ENCODE results near the gene RPL5. TPM values are rescaled to one million over a fixed set of nuclear protein-coding genes. Genes with fewer than 3 reads are reported as not detected.

The RPL5 gene
- total and polyA plus RNA-seq, 2 of the 4 experiments (the other 2 are of a cell fraction) = 1,406 to 1,679 TPM

- Histone ChIP-seq H4K5ac (ENCODE audit: low read depth, low read length) (no peak overlapping the region), H3K4me1 (ENCODE audit: control insufficient read depth, insufficient read depth, low read length) (no peaks in the 10 kb centered on the region), H3K4me3 (ENCODE audit: insufficient read depth, low read depth, low read length) (no peak overlapping the region), H3K27me3 (ENCODE audit: control insufficient read depth, insufficient read depth, low read length) (no peaks in the 10 kb centered on the region), H2AK5ac (ENCODE audit: low read depth, low read length) (no peak overlapping the region), H3K27ac (ENCODE audit: insufficient read depth, low read length) (no peak overlapping the region), H3K79me1 (ENCODE audit: low read depth in 1 of 2, low read length in 2 of 2) (peaks cover 0 to 7% of the 10 kb centered on the region in 2 experiments; a peak in 2 of 4 replicates), H3K4ac (ENCODE audit: low read depth, low read length) (no peak overlapping the region), H2BK15ac (ENCODE audit: low read depth, low read length) (no peak overlapping the region), H3K18ac (ENCODE audit: low read depth, low read length) (no peak overlapping the region), H2BK5ac (ENCODE audit: low read depth, low read length, poor library complexity, severe bottlenecking) (no peak overlapping the region), H4K8ac (ENCODE audit: low read depth in 2 of 2, low read length in 2 of 2) (no peak overlapping the region), H4K91ac (ENCODE audit: insufficient read depth, low read depth, low read length) (no peak overlapping the region), H3K23ac (ENCODE audit: low read depth, low read length) (no peak overlapping the region), H3K56ac (ENCODE audit: extremely low read depth, insufficient read depth, low read length) (no peak overlapping the region), H3K14ac (replicated peaks; ENCODE audit: low read depth, low read length) (no peak overlapping the region), H2BK120ac (ENCODE audit: low read depth, low read length) (no peak overlapping the region), H3K4me2 (ENCODE audit: low read depth, low read length) (no peak overlapping the region), H3K36me3 (ENCODE audit: control insufficient read depth, insufficient read depth, low read length) (no peaks in the 10 kb centered on the region), H3K9ac (ENCODE audit: low read depth, low read length) (no peak overlapping the region), H2BK20ac (ENCODE audit: low read depth, low read length) (no peak overlapping the region), H2AK9ac (replicated peaks; ENCODE audit: low read depth, low read length, poor library complexity) (no peak overlapping the region), H4K20me1 (ENCODE audit: insufficient read depth, low read length) (0 out of 2 replicates have a peak, but pooled peaks cover 3% of the 10 kb centered on the region), H3K9me3 (ENCODE audit: control insufficient read depth, insufficient read depth, low read length) (0 out of 2 replicates have a peak, but pooled peaks cover 2% of the 10 kb centered on the region), H3K9me1 (ENCODE audit: insufficient read depth, low read length) (peaks cover 4% of the 10 kb centered on the region; the same call in 1 of the 2 replicates), H2AFZ (replicated peaks; ENCODE audit: low read length, poor library complexity) (no peak overlapping the region)
- dilution Hi-C loops (cut with HindIII; ENCODE audit: low sequenced_read_pairs, unreplicated experiment) (no loop called here), intact Hi-C loops (cut with micrococcal nuclease) (no loop called here), in situ Hi-C loops (cut with MboI; ENCODE audit: low sequenced_read_pairs) (no loop called here)
- no CpG with 5 or more reads among the region's 2 CpGs for WGBS, 2 experiments (ENCODE audit: extremely low coverage in 2 of 2, insufficient read length in 1 of 2)
- DNase-seq (no peak), ATAC-seq (ENCODE audit: low read depth) (no peak)
- POLR2A ChIA-PET (ENCODE audit: unreplicated experiment) = no interaction called here
- CTCF ChIA-PET = interaction anchor here (1.6 kb wide), 1 partner anchor 10 kb away, joined by 4 read pairs; no protein-coding TSS in a partner anchor
- TF ChIP-seq CTCF (conservative IDR thresholded peaks at IDR 0.05; ENCODE audit: low read depth, low read length) (no peak), CEBPB (IDR thresholded peaks at IDR 0.05; ENCODE audit: low read depth, low read length) (no peak), RCOR1 (IDR thresholded peaks at IDR 0.05; ENCODE audit: insufficient replicate concordance, low read length) (no peak)
- TF ChIP-seq, protein P1, sequence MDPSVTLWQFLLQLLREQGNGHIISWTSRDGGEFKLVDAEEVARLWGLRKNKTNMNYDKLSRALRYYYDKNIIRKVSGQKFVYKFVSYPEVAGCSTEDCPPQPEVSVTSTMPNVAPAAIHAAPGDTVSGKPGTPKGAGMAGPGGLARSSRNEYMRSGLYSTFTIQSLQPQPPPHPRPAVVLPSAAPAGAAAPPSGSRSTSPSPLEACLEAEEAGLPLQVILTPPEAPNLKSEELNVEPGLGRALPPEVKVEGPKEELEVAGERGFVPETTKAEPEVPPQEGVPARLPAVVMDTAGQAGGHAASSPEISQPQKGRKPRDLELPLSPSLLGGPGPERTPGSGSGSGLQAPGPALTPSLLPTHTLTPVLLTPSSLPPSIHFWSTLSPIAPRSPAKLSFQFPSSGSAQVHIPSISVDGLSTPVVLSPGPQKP (IDR thresholded peaks at IDR 0.05; ENCODE audit: borderline replicate concordance, low read depth, low read length) = no peak
- no TSS peak for BruUV-seq (replicated peaks)
These were observed 55.6 kb downstream of the RPL5 start for GRCh38 chr1:92887465-92887864.

Small RNAs within 50 kb of the gene (microRNA-seq; reads per million reads assigned to microRNA genes)
- not detected for gene RF00432 (ENCODE audit: insufficient read depth, insufficient read length)
- 7.2 reads per million for gene SNORA66 (ENCODE audit: insufficient read depth, insufficient read length)
- not detected for gene SNORD21 (ENCODE audit: insufficient read depth, insufficient read length)

Small RNAs within 50 kb of the gene (small RNA-seq; reads per million reads assigned to genes)
- gene RF00432 = 0 to 0.04 (median 0) reads per million in 5 experiments
- 14.4 to 346 (median 31.1) reads per million in 5 experiments for gene SNORA66
- 0 reads per million in 5 experiments for gene SNORD21

Other genes starting within 250 kb of the RPL5 start
- 26.9 and 54.4 TPM in 2 replicates for gene EVI5, start 46.9 kb upstream of the RPL5 start, total RNA-seq (2012; rRNA removed)
- 10.2 and 13.9 TPM in 2 replicates for gene EVI5, start 46.9 kb upstream of the RPL5 start, polyA plus RNA-seq (2012; rRNA removed)
- gene DIPK1A, start 129.4 kb downstream of the RPL5 start, total RNA-seq (2012; rRNA removed) = 4.7 and 7.5 TPM in 2 replicates
- 4.5 and 5.7 TPM in 2 replicates for gene DIPK1A, start 129.4 kb downstream of the RPL5 start, polyA plus RNA-seq (2012; rRNA removed)
- 33.3 and 39.8 TPM in 2 replicates for gene MTF2, start 247.2 kb downstream of the RPL5 start, total RNA-seq (2012; rRNA removed)
- 9.5 and 10.6 TPM in 2 replicates for gene MTF2, start 247.2 kb downstream of the RPL5 start, polyA plus RNA-seq (2012; rRNA removed)

Measured in IMR-90 (cell line).